ENCODE data around the gene LGALS7. TPM values are rescaled to one million over a fixed set of nuclear protein-coding genes. Genes with fewer than 3 reads are reported as not detected.

LGALS7 gene
- polyA plus RNA-seq, 3 donors, result not detected

GRCh38 chr19:38745316-38745715, 28.0 kb downstream of the LGALS7 start:
- TF ChIP-seq CTCF (IDR thresholded peaks at IDR 0.05), result no peak
- no peaks in the 10 kb centered on the region for H3K4me1 ChIP-seq (ENCODE audit: control insufficient read depth in 1 of 2, insufficient read depth in 2 of 2, low read length in 2 of 2)
- no peaks in the 10 kb centered on the region for H4K20me1 ChIP-seq (ENCODE audit: insufficient read depth, low read length)
- Mint-ChIP-seq H3K27ac (no peak overlapping the region), H3K27me3 (ENCODE audit: low read depth in 3 of 3) (peaks cover 6 to 20% (median 7%) of the 10 kb centered on the region in 3 donors), H3K36me3 (no peaks in the 10 kb centered on the region), H3K4me3 (no peak overlapping the region), H3K4me1 (no peaks in the 10 kb centered on the region), H3K9me3 (peaks cover 0 to 3% (median 0%) of the 10 kb centered on the region in 7 donors)
- H3K27me3 ChIP-seq (ENCODE audit: control insufficient read depth in 2 of 2, insufficient read depth in 2 of 2, low read length in 2 of 2), result peaks cover 0 to 2% of the 10 kb centered on the region in 2 donors
- H3K9me3 ChIP-seq (replicated peaks in 1 of 2; ENCODE audit: control insufficient read depth in 1 of 2, insufficient read depth in 1 of 2, low read length in 2 of 2), result no peaks in the 10 kb centered on the region
- 83% methylated on average over 7 of the region's 7 CpGs for WGBS (ENCODE audit: insufficient coverage)
- no peak overlapping the region for H3K4me2 ChIP-seq (replicated peaks; ENCODE audit: extremely low read depth, low read length, poor library complexity, severe bottlenecking)
- no peak overlapping the region for H3K9ac ChIP-seq (ENCODE audit: insufficient read depth, low read length, poor library complexity, severe bottlenecking)
- H3K79me2 ChIP-seq (ENCODE audit: insufficient read depth, low read length), result no peaks in the 10 kb centered on the region
- no peaks in the 10 kb centered on the region for H3K36me3 ChIP-seq (replicated peaks in 1 of 2; ENCODE audit: control insufficient read depth in 1 of 2, insufficient read depth in 2 of 2, low read length in 2 of 2)
- H3K4me3 ChIP-seq (replicated peaks in 1 of 3; ENCODE audit: low read depth in 2 of 3, low read length in 3 of 3), result no peak overlapping the region
- H3K27ac ChIP-seq (ENCODE audit: low read depth in 1 of 2, low read length in 2 of 2), result no peak overlapping the region
- intact Hi-C loops (cut with micrococcal nuclease), result no loop called here
- no peak for DNase-seq
- H2AFZ ChIP-seq (ENCODE audit: insufficient read depth, low read depth, low read length, poor library complexity, severe bottlenecking), result no peak overlapping the region

GRCh38 chr19:38744874-38745273, 28.4 kb downstream of the LGALS7 start:
- no peak overlapping the region for H3K27ac Mint-ChIP-seq
- Histone ChIP-seq H3K36me3 (replicated peaks in 1 of 2; ENCODE audit: control insufficient read depth in 1 of 2, insufficient read depth in 2 of 2, low read length in 2 of 2) (no peaks in the 10 kb centered on the region), H4K20me1 (ENCODE audit: insufficient read depth, low read length) (no peaks in the 10 kb centered on the region), H3K4me3 (replicated peaks in 1 of 3; ENCODE audit: low read depth in 2 of 3, low read length in 3 of 3) (no peak overlapping the region), H3K27me3 (ENCODE audit: control insufficient read depth in 2 of 2, insufficient read depth in 2 of 2, low read length in 2 of 2) (peaks cover 0 to 2% of the 10 kb centered on the region in 2 donors), H3K9ac (ENCODE audit: insufficient read depth, low read length, poor library complexity, severe bottlenecking) (no peak overlapping the region), H3K4me2 (replicated peaks; ENCODE audit: extremely low read depth, low read length, poor library complexity, severe bottlenecking) (no peak overlapping the region), H2AFZ (ENCODE audit: insufficient read depth, low read depth, low read length, poor library complexity, severe bottlenecking) (no peak overlapping the region), H3K9me3 (replicated peaks in 1 of 2; ENCODE audit: control insufficient read depth in 1 of 2, insufficient read depth in 1 of 2, low read length in 2 of 2) (no peaks in the 10 kb centered on the region), H3K4me1 (ENCODE audit: control insufficient read depth in 1 of 2, insufficient read depth in 2 of 2, low read length in 2 of 2) (peaks cover 0 to under 1% of the 10 kb centered on the region in 2 donors), H3K79me2 (ENCODE audit: insufficient read depth, low read length) (no peaks in the 10 kb centered on the region), H3K27ac (ENCODE audit: low read depth in 1 of 2, low read length in 2 of 2) (no peak overlapping the region)
- no peak for TF ChIP-seq CTCF (IDR thresholded peaks at IDR 0.05)
- peaks cover 0 to 2% (median 0%) of the 10 kb centered on the region in 7 donors for H3K9me3 Mint-ChIP-seq
- H3K4me1 Mint-ChIP-seq, result peaks cover under 1% of the 10 kb centered on the region
- no peak for DNase-seq
- WGBS (ENCODE audit: insufficient coverage), result 80% methylated on average over 5 of the region's 6 CpGs
- H3K27me3 Mint-ChIP-seq (ENCODE audit: low read depth in 3 of 3), result peaks cover 3 to 17% (median 6%) of the 10 kb centered on the region in 3 donors
- no peak overlapping the region for H3K4me3 Mint-ChIP-seq
- no peaks in the 10 kb centered on the region for H3K36me3 Mint-ChIP-seq
- intact Hi-C loops (cut with micrococcal nuclease), result no loop called here
